K562 (cell line): ENCODE data around the gene TNFRSF6B. TPM values are rescaled to one million over a fixed set of nuclear protein-coding genes. Genes with fewer than 3 reads are reported as not detected.

Source experiments
- ATAC-seq: fragments of 200-7000 bp; cut with Tn5 transposase; 3 replicates; pipeline ENCODE4 v1.9.1; 2020; ENCODE audit warnings: moderate library complexity
- BruUV-seq: library from RNA; stranded (reverse); fragments of 400-500 nt; replicated peaks from 2 replicates; lab custom pipeline; 2021; lab: Mats Ljungman, UMichigan
- CTCF ChIA-PET: fragments of 300-600 bp; formaldehyde crosslinking; extraction: SDS; loops from one replicate; lab custom pipeline; 2021; ENCODE audit warnings: low intra/inter-chr PET ratio; lab: Yijun Ruan, JAX
- POLR2A ChIA-PET: fragments of 300-600, 350-650 bp; sonication (Branson Sonifier 250); formaldehyde crosslinking; extraction: SDS; loops from one replicate; lab custom pipeline; 2021; ENCODE audit warnings: antibody characterized with exemption, inconsistent platforms; lab: Yijun Ruan, JAX
- DNase-seq, 4 experiments: peaks; one replicate each; pipeline versions ENCODE4 v3.0.0 to v3.0.0-alpha.2; 2011 to 2018; ENCODE audit warnings: low spot score in 3 of 4, mixed read lengths in 3 of 4; ENCODE audit errors: extremely low read depth in 1 of 4
- FAIRE-seq: peaks from 2 replicates; lab custom pipeline; 2011; peaks lifted over from hg19 to GRCh38; lab: Jason Lieb, UNC
- H2AFZ ChIP-seq: 2 replicates; pipeline ENCODE4 v1.6.0; 2011; ENCODE audit warnings: low read depth, low read length, control low read depth, inconsistent platforms
- H3K27ac ChIP-seq: fragments of 200-600 bp; 3 replicates; pipeline ENCODE4 v1.8.0; 2011; ENCODE audit warnings: low read depth, mild to moderate bottlenecking, control low read depth, inconsistent platforms, low read length, moderate library complexity, mixed read lengths; ENCODE audit errors: extremely low read depth
- H3K27me3 ChIP-seq, 2 experiments: fragments of 300-600 bp in 1 of 2; 2 replicates in 1 of 2; 3 replicates in 1 of 2; pipeline versions ENCODE4 v1.6.0 to v1.8.0; 2011; ENCODE audit warnings: inconsistent platforms in 2 of 2, low read length in 2 of 2, mild to moderate bottlenecking in 1 of 2, mixed read lengths in 1 of 2, moderate library complexity in 1 of 2; ENCODE audit not compliant: control insufficient read depth in 2 of 2, insufficient read depth in 2 of 2
- H3K36me3 ChIP-seq: fragments of 300-600 bp; 3 replicates; pipeline ENCODE4 v1.8.0; 2011; ENCODE audit warnings: mild to moderate bottlenecking, low read length, inconsistent platforms; ENCODE audit not compliant: control insufficient read depth, insufficient read depth
- H3K4me1 ChIP-seq, 2 experiments: fragments of 200-600 bp in 1 of 2; replicated peaks in 1 of 2; 2 replicates in 1 of 2; 3 replicates in 1 of 2; pipeline versions ENCODE4 v1.5.1 to v1.8.0; 2011; ENCODE audit warnings: inconsistent platforms in 2 of 2, low read length in 2 of 2, mild to moderate bottlenecking in 1 of 2, mixed read lengths in 1 of 2, moderate library complexity in 1 of 2; ENCODE audit not compliant: control insufficient read depth in 2 of 2, insufficient read depth in 2 of 2
- H3K4me2 ChIP-seq: 2 replicates; pipeline ENCODE4 v1.6.1; 2011; ENCODE audit warnings: low read length, control low read depth, inconsistent platforms, mixed read lengths; ENCODE audit not compliant: insufficient read depth
- H3K4me3 ChIP-seq: fragments of 200-600 bp; sonication (generic), shearing (Covaris generic); 2 replicates; pipeline ENCODE4 v1.5.1; 2016; ENCODE audit warnings: control low read depth, inconsistent platforms
- H3K79me2 ChIP-seq: fragments of 200-600 bp; 3 replicates; pipeline ENCODE4 v1.8.0; 2011; ENCODE audit warnings: low read length, inconsistent platforms; ENCODE audit not compliant: control insufficient read depth, insufficient read depth
- H3K9ac ChIP-seq, 2 experiments: 2 replicates each; pipeline versions ENCODE4 v1.6.0 to v1.6.1; 2011; ENCODE audit warnings: low read depth in 2 of 2, low read length in 2 of 2, control low read depth in 1 of 2, inconsistent platforms in 1 of 2, mild to moderate bottlenecking in 1 of 2, mixed read lengths in 1 of 2; ENCODE audit not compliant: insufficient read depth in 1 of 2
- H3K9me1 ChIP-seq: one replicate; pipeline ENCODE4 v1.6.0; 2011; ENCODE audit warnings: inconsistent platforms, mild to moderate bottlenecking, low read length, moderate library complexity; ENCODE audit not compliant: control insufficient read depth, insufficient read depth
- H3K9me3 ChIP-seq: replicated peaks from 2 replicates; pipeline ENCODE4 v1.5.1; 2011; ENCODE audit warnings: low read depth, low read length, inconsistent platforms; ENCODE audit not compliant: control insufficient read depth, insufficient read depth
- H4K20me1 ChIP-seq: replicated peaks from 2 replicates; pipeline ENCODE4 v1.6.1; 2011; ENCODE audit warnings: low read length, inconsistent platforms, mixed read lengths; ENCODE audit not compliant: control insufficient read depth, insufficient read depth
- ARNT ChIP-seq, 2 experiments: fragments of 450-650 bp; IDR thresholded peaks; 2 replicates each; pipeline ENCODE4 v1.6.1; 2016; ENCODE audit warnings: mild to moderate bottlenecking in 1 of 2
- EP400 ChIP-seq: fragments of 450-650 bp; IDR thresholded peaks from 2 replicates; pipeline ENCODE4 v1.6.1; 2017; ENCODE audit warnings: antibody characterized with exemption, mild to moderate bottlenecking, moderate library complexity
- HNRNPL ChIP-seq: fragments of 200-400 bp; formaldehyde crosslinking; IDR thresholded peaks from 2 replicates; pipeline ENCODE4 v1.6.1; 2017; ENCODE audit warnings: low read depth, mild to moderate bottlenecking, low read length
- SFPQ ChIP-seq: fragments of 200-400 bp; formaldehyde crosslinking; IDR thresholded peaks from 2 replicates; pipeline ENCODE4 v1.6.1; 2017; ENCODE audit warnings: mild to moderate bottlenecking, low read depth, low read length, moderate library complexity
- ZBTB43 ChIP-seq: sonication (generic); formaldehyde crosslinking; IDR thresholded peaks from 2 replicates; pipeline ENCODE4 v1.8.0; 2023; ENCODE audit warnings: mild to moderate bottlenecking, missing genetic modification reagents
- ZNF584 ChIP-seq: fragments of 200-800 bp; sonication (Bioruptor generic); IDR thresholded peaks from 2 replicates; pipeline ENCODE4 v1.6.1; 2016; ENCODE audit warnings: low read depth, mild to moderate bottlenecking, missing genetic modification characterization, missing compliant biosample characterization
- WGBS: fragments of 100-300 bp; shearing (Covaris generic); methylation state at CpG from one replicate; pipeline ENCODE4 v1.1.6; 2016; ENCODE audit warnings: low coverage, mixed read lengths; ENCODE audit not compliant: insufficient coverage; ENCODE audit errors: missing lambda C conversion rate; 5-methylcytosine and 5-hydroxymethylcytosine counted together
- in situ Hi-C: fragments of 300-500 bp; cut with MboI; formaldehyde crosslinking; loops from 4 replicates; pipeline ENCODE4 v1.15.0; 2018; ENCODE audit warnings: inconsistent platforms, mixed read lengths
- intact Hi-C: fragments of 100-400 bp; cut with micrococcal nuclease; formaldehyde crosslinking; loops from 2 replicates; pipeline ENCODE4 v1.14.2; 2022
- polyA plus RNA-seq, 8 experiments: library from polyadenylated mRNA; depleted of rRNA in 4 of 8; stranded (reverse) in 5 of 8; unstranded in 3 of 8; fragments of >200 nt; fragmentation: Nextera tagmentation in 2 of 8; fragmentation: Illumina TruSeq in 1 of 8; extraction: Ambion mirVana in 2 of 8; extraction: Trizol in 1 of 8; gene quantifications; 2 replicates each; pipeline versions ENCODE4 v1.2.1 to v1.2.3, GENCODE V29; 2011 to 2014; ENCODE audit warnings: inconsistent platforms in 1 of 8, missing spikeins in 1 of 8
- total RNA-seq, 7 experiments: library from RNA; depleted of rRNA in 6 of 7; stranded (reverse); fragments of >200 nt in 6 of 7; fragmentation: Illumina TruSeq in 2 of 7; extraction: Trizol in 2 of 7; gene quantifications; 2 replicates each; pipeline versions ENCODE4 v1.2.1 to v1.2.3, GENCODE V29; 2011 to 2021; ENCODE audit warnings: low replicate concordance in 1 of 7
- TF ChIP-seq, protein P1 (sequence below): fragments of 450-650 bp; IDR thresholded peaks from 2 replicates; pipeline ENCODE4 v1.7.1; 2018; ENCODE audit warnings: mild to moderate bottlenecking, low read depth; ENCODE audit not compliant: partially characterized antibody

TNFRSF6B gene
- total and polyA plus RNA-seq, 9 of the 15 experiments (the other 6 are each of a cell fraction or from before 2014, with no cell fraction given): 0.10 to 3.5 (median 0.32) TPM; not detected in 6

DNA sequence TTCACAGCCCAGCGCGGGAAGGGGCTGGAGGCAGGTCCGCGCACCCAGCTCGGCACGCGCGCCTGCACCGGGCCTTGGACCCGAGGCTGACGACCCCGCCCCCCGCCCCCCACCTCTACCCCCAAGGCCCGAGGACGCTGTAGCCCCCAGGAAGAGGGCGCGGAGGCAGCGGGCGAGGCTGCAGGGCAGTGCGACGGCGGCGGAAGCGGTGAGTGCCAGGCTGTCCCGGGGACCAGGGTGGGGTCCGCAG, 41.2 kb downstream of the TNFRSF6B start (continued):
- TF ChIP-seq, protein P1, sequence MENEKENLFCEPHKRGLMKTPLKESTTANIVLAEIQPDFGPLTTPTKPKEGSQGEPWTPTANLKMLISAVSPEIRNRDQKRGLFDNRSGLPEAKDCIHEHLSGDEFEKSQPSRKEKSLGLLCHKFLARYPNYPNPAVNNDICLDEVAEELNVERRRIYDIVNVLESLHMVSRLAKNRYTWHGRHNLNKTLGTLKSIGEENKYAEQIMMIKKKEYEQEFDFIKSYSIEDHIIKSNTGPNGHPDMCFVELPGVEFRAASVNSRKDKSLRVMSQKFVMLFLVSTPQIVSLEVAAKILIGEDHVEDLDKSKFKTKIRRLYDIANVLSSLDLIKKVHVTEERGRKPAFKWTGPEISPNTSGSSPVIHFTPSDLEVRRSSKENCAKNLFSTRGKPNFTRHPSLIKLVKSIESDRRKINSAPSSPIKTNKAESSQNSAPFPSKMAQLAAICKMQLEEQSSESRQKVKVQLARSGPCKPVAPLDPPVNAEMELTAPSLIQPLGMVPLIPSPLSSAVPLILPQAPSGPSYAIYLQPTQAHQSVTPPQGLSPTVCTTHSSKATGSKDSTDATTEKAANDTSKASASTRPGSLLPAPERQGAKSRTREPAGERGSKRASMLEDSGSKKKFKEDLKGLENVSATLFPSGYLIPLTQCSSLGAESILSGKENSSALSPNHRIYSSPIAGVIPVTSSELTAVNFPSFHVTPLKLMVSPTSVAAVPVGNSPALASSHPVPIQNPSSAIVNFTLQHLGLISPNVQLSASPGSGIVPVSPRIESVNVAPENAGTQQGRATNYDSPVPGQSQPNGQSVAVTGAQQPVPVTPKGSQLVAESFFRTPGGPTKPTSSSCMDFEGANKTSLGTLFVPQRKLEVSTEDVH: no peak
- TF ChIP-seq, all 486 proteins: peak for 0

- Histone ChIP-seq H3K9me3 (no peaks in the 10 kb centered on the region), H3K36me3 (peaks cover 60% of the 10 kb centered on the region; the same call in 2 of the 3 replicates)
- DNase-seq: peak in 3 of 4 experiments; percentile 17 to 29 (median 22)
Measured at GRCh38 chr20:63737945-63738686, 41.7 kb downstream of the TNFRSF6B start.

More at GRCh38 chr20:63737945-63738686, 41.7 kb downstream of the TNFRSF6B start:
- no peak for TF ChIP-seq HNRNPL
- TF ChIP-seq ARNT (IDR thresholded peaks at IDR 0.05): no peak
- TF ChIP-seq SFPQ: no peak
- TF ChIP-seq ZBTB43 (CRISPR knock-in tag): no peak
- no peak for TF ChIP-seq EP400
- no peak for TF ChIP-seq ZNF584 (CRISPR knock-in tag)
- FAIRE-seq: no peak
- Histone ChIP-seq H3K4me3 (no peak overlapping the region), H3K27me3 (no peaks in the 10 kb centered on the region), H3K9me1 (no peaks in the 10 kb centered on the region), H3K79me2 (peaks cover 16% of the 10 kb centered on the region), H3K9ac (peak overlapping the region in 1 of 2 experiments; percentile 73; a peak in 1 of 4 replicates), H3K27ac (no peak overlapping the region), H3K4me1 (peaks cover 11 to 82% of the 10 kb centered on the region in 2 experiments), H2AFZ (no peak overlapping the region), H3K4me2 (no peak overlapping the region), H4K20me1 (no peaks in the 10 kb centered on the region; the same call in 1 of the 2 replicates)
- 90% methylated on average over 10 of the region's 43 CpGs for WGBS
- BruUV-seq: no TSS peak
- no peak for ATAC-seq
- CTCF ChIA-PET: no interaction called here
- POLR2A ChIA-PET: interaction anchor here (0.6 to 1.0 kb wide), 3 partner anchors 12 to 30 kb away, joined by 3 to 4 read pairs (median 3); partner anchors contain the start of genes ARFRP1 and ZGPAT
- in situ Hi-C loops: no loop called here
- intact Hi-C loops: no loop called here
